ENCODE results near the gene WNT9A.

WNT9A gene

GRCh38 chr1:227947676-227948492 lies at the start of gene WNT9A:
TSS of gene WNT9A (minus strand) at chr1:227947932. CDS start at chr1:227947887, 45 bp downstream.
- TF ChIP-seq GATA2 (IDR thresholded peaks at IDR 0.05; ENCODE audit: low read depth, low read length) = no peak
- no peak for TF ChIP-seq GATA3 (IDR thresholded peaks at IDR 0.05; ENCODE audit: low read depth, low read length)

GRCh38 chr1:227996187-227996950 lies 48.6 kb upstream of the WNT9A start:
- TF ChIP-seq GATA2 (IDR thresholded peaks at IDR 0.05; ENCODE audit: low read depth, low read length) = no peak
- TF ChIP-seq GATA3 (IDR thresholded peaks at IDR 0.05; ENCODE audit: low read depth, low read length) = no peak

GRCh38 chr1:227994632-227995300 lies 47.0 kb upstream of the WNT9A start:
- TF ChIP-seq GATA2 (IDR thresholded peaks at IDR 0.05; ENCODE audit: low read depth, low read length) (no peak), GATA3 (IDR thresholded peaks at IDR 0.05; ENCODE audit: low read depth, low read length) (no peak)

DNA sequence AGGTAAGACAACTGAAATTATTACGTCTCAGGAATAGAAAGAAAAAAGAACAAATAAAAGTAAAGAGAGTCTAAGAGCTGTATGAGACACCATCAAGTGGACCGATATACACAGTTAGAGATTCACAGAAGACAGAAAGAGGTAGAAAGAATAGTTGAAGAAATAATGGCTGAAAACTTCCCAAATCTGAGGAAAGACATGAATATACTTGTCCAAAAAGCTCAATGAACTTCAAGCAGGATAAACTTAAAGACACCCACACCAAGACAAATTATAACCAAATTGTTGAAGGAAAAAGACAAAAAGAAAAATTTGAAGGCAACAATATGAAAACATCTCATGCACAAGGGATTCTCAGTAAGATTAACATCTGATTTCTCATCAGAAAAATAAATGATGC lies 39.4 kb upstream of the WNT9A start:
- TF ChIP-seq GATA3 (IDR thresholded peaks at IDR 0.05; ENCODE audit: low read depth, low read length) (no peak), GATA2 (IDR thresholded peaks at IDR 0.05; ENCODE audit: low read depth, low read length) (no peak)

DNA sequence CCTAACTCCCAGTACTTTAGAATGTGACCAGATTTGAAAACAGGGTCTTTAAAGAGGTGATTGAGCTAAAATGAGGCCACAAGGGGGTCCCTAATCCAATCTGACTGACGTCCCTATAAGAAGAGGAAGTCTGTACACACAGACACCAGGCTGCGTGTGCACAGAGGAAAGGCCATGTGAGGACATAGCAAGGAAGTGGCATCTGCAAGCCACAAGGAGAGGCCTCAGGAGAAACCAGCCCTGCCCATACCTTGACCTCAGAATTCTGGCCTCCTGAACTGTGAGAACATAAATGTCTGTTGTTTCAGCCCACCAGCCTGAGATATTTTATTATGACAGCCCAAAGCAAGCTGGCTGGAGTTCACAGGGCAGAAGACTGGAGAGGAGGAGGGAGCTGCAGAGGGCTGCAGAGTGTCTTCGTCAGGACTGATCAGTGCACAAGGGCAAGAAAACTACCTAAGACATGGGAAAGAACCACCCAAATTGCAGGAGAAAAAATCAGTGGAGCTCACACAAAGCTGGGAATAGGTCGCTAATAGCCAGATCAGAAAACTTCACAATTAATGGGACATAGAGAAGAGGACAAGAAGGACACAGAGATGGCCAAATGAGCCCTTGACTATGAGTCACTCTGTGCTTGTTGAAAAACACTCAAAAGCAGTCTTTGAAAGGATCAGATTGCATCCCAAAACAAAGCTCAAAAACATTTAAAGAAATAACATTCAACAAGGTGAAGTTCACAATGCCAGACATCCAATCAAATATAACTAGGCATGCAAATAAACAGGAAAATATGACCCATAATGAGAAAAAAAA lies 14.1 kb upstream of the WNT9A start:
- TF ChIP-seq GATA2 (IDR thresholded peaks at IDR 0.05; ENCODE audit: low read depth, low read length) (no peak), GATA3 (IDR thresholded peaks at IDR 0.05; ENCODE audit: low read depth, low read length) (no peak)

DNA sequence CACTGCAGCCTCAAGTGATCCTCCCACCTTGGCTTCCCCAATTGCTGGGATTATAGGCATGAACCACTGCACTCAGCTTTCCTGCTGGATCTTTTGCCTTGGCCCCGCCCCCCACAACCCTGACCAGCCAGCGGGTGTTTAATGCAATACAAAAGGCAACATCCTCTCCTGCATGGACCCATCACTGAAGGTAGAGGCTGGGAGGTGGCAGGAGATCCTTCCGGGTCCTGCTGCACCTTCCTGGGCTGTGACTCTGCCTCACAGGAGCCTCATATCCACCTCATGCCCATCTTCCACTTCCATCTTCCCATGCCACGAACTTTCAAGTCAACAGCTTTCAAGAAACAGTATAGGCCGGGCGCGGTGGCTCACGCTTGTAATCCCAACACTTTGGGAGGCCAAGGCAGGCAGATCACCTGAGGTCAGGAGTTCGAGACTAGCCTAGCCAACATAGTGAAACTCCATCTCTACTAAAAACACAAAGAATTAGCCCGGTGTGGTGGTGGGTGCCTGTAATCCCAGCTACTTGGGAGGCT lies 11.7 kb upstream of the WNT9A start:
- TF ChIP-seq GATA3 (IDR thresholded peaks at IDR 0.05; ENCODE audit: low read depth, low read length) (no peak), GATA2 (IDR thresholded peaks at IDR 0.05; ENCODE audit: low read depth, low read length) (no peak)

DNA sequence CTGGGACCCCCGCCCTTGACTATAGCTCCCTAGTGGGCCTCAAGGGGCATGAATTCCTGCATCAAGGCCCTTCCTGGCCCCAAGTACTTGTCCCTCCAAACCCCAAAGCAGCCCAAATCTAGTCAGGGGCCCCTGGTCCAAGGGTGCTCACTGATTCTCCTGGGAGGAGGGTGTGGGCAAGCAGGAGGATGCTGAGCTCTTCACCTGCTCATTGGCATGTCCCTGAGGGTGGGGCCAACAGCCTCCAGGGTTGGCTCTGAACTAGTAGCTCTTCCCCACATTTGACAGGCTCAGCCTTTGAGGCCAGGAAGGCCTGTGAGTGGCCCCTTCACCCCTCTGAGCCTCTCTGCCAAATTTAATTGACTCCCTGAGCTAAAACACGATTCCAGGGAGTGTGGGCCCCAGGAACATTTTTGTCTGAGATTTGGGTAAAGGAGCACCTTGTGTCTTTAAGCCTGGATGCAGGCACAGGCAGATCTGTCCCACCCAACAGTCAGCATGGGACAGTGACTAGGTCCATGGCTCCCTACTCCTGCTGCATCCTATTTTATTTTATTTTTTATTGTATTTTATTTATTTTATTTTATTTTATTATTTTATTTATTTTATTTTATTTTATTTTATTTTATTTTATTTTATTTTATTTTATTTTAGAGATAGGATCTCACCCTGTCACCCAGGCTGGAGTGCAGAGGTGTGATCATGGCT lies 11.0 kb upstream of the WNT9A start:
- no peak for TF ChIP-seq GATA2 (IDR thresholded peaks at IDR 0.05; ENCODE audit: low read depth, low read length)
- TF ChIP-seq GATA3 (IDR thresholded peaks at IDR 0.05; ENCODE audit: low read depth, low read length) = no peak

DNA sequence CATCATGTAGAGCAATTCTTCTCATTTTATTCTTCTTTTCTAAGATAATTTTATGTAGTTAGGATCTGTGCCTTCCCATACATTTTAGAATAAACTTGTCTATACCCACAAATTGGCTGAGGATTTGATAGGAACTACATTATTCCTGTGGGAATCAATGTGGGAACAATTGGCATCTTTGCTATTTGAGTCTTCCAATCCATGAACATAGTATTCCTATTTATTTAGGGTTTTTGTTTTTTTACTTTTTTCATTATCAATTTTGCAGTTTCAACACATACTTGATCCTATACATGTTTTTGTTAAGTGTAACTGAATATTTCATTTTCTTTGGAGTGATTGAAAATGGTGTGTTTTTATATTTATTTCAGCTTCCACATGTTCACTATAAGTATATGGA lies 8.1 kb upstream of the WNT9A start:
- TF ChIP-seq GATA2 (IDR thresholded peaks at IDR 0.05; ENCODE audit: low read depth, low read length) = no peak
- no peak for TF ChIP-seq GATA3 (IDR thresholded peaks at IDR 0.05; ENCODE audit: low read depth, low read length)

GRCh38 chr1:227954163-227954850 lies 6.6 kb upstream of the WNT9A start:
- no peak for TF ChIP-seq GATA3 (IDR thresholded peaks at IDR 0.05; ENCODE audit: low read depth, low read length)
- TF ChIP-seq GATA2 (IDR thresholded peaks at IDR 0.05; ENCODE audit: low read depth, low read length) = no peak

GRCh38 chr1:227953022-227953412 lies 5.3 kb upstream of the WNT9A start:
- TF ChIP-seq GATA3 (IDR thresholded peaks at IDR 0.05; ENCODE audit: low read depth, low read length) (no peak), GATA2 (IDR thresholded peaks at IDR 0.05; ENCODE audit: low read depth, low read length) (no peak)

DNA sequence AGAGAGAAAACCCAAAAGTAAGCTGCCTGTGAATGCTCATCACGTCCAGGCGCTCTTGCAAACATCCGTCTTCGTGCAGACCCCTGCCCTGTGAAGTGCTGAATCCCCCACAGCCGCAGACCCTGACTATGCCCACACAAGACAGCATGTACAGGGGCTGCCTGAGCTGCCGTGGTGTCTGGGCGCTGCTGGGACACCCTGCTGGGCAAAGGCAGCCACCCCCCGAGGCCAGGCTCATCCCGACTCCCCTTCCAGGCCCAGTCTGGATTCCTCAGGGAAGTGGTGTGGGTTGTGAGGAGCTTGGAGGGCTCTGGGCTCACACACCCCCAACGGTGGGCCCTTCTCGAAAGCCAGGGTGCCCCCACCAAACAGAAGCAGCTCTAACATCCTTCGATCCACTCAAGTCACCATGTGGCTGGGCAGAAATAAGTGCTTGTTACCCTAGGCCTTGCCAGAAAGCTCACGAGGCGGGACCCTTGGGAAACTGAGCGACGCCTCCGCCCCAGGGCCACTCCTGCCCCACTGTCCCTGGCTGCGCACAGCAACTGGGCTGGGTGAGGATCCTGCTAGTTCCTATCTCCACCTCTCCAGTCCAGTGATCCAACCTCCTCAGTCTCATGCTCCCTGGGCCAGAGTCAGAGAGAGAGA lies 4.8 kb upstream of the WNT9A start:
- no peak for TF ChIP-seq GATA3 (IDR thresholded peaks at IDR 0.05; ENCODE audit: low read depth, low read length)
- no peak for TF ChIP-seq GATA2 (IDR thresholded peaks at IDR 0.05; ENCODE audit: low read depth, low read length)

Data from SH-SY5Y (cell line).